ENCODE results near the gene CALML5.

Gene CALML5

DNA sequence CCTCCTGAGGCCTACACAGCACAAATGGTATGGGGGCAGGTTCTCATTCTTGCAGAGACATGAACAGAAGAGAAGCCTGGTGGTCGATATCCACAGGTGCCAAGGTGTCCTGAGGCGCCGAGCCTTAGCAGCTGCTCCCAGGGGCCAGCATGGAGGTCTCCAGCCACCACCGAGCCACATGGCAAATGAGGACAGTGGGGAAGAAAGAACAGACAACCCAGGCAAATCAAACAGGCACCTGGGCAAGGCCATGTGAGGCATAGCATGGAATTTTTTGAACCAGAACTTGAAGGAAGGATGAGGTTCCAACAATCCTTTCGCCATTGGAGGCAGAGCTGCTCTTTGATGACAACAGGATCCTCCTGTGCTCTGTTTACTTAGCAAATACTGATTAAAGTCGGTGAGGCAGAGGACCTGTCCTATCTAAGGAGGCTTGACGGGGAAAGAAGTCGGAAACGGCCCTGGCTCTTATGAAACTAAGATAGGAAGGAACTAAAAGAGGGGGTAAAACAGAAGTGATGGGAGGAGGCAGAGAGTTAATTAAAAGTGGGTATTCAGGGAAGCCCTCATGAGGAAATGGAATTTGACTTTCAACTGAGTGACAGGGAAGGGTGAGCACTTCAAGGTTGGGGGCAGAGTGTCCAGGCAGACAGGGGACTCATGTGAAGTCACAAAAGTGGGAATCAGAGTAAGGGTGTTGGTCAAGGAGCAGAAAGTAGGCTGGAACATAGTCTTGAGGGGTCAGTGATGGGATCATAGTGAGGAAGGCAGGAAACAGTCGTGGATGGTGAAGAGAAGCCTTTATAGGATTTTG lies 16.8 kb upstream of the CALML5 start:
- Histone ChIP-seq H3K27me3 (ENCODE audit: control insufficient read depth, insufficient read depth, low read length, poor library complexity, severe bottlenecking) (no peaks in the 10 kb centered on the region), H3K36me3 (ENCODE audit: control insufficient read depth, insufficient read depth, low read length) (no peaks in the 10 kb centered on the region), H3K27ac (ENCODE audit: insufficient read depth, low read depth, low read length, poor library complexity, severe bottlenecking) (no peak overlapping the region), H3K4me1 (ENCODE audit: control insufficient read depth, insufficient read depth, low read length) (peaks cover 18% of the 10 kb centered on the region), H3K9me3 (ENCODE audit: control insufficient read depth, low read length) (no peaks in the 10 kb centered on the region), H3K4me3 (ENCODE audit: insufficient read depth, low read depth, low read length) (no peak overlapping the region)
- 82 to 86% methylated on average over 10 of the region's 10 CpGs for WGBS, 2 experiments

DNA sequence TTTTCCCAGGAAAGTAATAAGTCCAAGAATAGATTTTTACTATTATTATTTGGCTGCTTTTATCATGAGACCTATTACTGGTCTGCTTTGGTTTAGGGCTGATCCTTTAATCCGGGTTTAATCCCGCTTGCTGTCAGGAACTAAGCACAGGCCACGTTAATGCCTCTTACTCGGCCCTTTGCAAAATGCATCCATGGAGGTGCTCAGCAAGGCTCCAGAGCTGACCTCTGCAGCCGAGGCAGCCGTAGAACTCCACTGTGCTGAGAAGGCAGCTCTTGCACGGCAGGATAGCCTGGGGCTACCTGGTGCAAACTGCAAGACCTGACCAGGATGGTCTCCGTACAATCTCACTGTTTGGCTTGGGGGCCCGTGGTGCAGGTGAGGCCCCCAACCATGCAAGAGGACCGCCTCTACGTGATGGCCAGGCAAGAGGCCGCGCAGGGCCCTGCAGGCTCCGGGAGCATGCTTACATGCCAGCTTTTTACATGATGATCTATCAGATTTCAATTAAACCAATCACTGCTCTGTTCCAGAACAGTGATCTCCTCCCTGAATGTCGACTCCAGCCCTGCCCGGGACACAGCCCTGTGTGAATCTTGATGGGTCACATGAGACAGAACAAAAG lies 15.0 kb upstream of the CALML5 start:
- WGBS, 2 experiments: 59 to 67% methylated on average over 16 of the region's 16 CpGs
- Histone ChIP-seq H3K27me3 (ENCODE audit: control insufficient read depth, insufficient read depth, low read length, poor library complexity, severe bottlenecking) (no peaks in the 10 kb centered on the region), H3K36me3 (ENCODE audit: control insufficient read depth, insufficient read depth, low read length) (no peaks in the 10 kb centered on the region), H3K4me1 (ENCODE audit: control insufficient read depth, insufficient read depth, low read length) (peaks cover 18% of the 10 kb centered on the region), H3K27ac (ENCODE audit: insufficient read depth, low read depth, low read length, poor library complexity, severe bottlenecking) (no peak overlapping the region), H3K9me3 (ENCODE audit: control insufficient read depth, low read length) (no peaks in the 10 kb centered on the region), H3K4me3 (ENCODE audit: insufficient read depth, low read depth, low read length) (no peak overlapping the region)

DNA sequence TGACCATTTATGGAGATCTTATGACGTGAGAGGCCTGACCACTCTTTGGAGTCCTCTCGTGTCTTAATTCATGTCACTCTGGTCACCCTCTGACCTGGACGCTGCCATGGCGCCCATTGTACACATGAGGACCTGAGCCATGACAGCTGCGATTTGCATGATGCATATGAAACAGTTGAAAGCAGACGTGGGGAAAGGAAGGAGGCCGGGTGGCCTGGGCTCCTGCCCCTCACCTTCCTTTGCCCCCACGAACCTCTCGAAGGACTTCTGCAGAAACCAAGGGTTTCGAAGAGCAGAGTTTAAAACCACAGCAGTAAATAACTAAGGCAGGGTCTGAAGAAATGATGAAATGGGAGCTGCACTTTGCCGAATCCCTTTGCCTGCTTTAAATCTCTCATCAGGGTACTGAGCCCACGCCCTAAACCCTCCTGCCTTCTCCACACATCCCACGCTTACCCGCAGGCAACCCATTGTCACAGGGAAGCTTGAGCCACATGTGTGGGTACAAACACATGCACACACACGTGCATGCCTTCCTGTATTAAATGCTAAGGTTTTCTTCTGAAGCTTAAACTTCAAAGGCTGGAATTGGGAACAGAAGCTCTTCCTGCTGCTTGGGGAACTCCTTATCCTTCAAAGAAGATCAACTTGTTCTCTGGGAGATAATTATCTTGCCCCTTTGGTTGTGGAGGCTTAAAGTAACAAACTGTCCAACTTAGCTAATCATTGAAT lies 13.7 kb upstream of the CALML5 start:
- H3K27ac ChIP-seq (ENCODE audit: insufficient read depth, low read depth, low read length, poor library complexity, severe bottlenecking): no peak overlapping the region
- no peaks in the 10 kb centered on the region for H3K36me3 ChIP-seq (ENCODE audit: control insufficient read depth, insufficient read depth, low read length)
- no peaks in the 10 kb centered on the region for H3K9me3 ChIP-seq (ENCODE audit: control insufficient read depth, low read length)
- no peak overlapping the region for H3K4me3 ChIP-seq (ENCODE audit: insufficient read depth, low read depth, low read length)
- peaks cover 18% of the 10 kb centered on the region for H3K4me1 ChIP-seq (ENCODE audit: control insufficient read depth, insufficient read depth, low read length)
- H3K27me3 ChIP-seq (ENCODE audit: control insufficient read depth, insufficient read depth, low read length, poor library complexity, severe bottlenecking): no peaks in the 10 kb centered on the region
- 91% methylated on average over 15 of the region's 15 CpGs for WGBS, 2 experiments

DNA sequence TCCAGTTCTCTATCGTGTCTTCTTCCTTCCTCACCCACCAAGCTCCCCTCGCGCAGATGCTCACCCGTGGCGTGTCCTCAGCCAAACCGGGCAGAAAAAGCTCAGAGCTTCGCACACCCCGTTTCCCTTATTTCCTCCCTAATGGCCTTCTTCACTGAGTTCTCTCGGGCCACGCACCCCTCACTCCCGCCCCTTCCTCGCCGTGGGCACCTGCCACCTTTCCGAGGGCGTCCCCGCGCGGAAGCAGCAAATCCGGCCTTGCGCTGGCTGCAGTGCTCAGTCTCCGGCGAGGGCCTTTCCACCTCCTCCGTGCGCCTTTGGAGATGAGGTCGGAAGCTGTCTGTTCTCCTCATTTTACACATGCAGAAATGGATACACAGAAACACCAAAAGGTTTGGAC lies 13.0 kb upstream of the CALML5 start:
- H3K27me3 ChIP-seq (ENCODE audit: control insufficient read depth, insufficient read depth, low read length, poor library complexity, severe bottlenecking): no peaks in the 10 kb centered on the region
- no peaks in the 10 kb centered on the region for H3K36me3 ChIP-seq (ENCODE audit: control insufficient read depth, insufficient read depth, low read length)
- 94 to 96% methylated on average over 25 of the region's 25 CpGs for WGBS, 2 experiments
- H3K27ac ChIP-seq (ENCODE audit: insufficient read depth, low read depth, low read length, poor library complexity, severe bottlenecking): no peak overlapping the region
- no peaks in the 10 kb centered on the region for H3K9me3 ChIP-seq (ENCODE audit: control insufficient read depth, low read length)
- peaks cover 18% of the 10 kb centered on the region for H3K4me1 ChIP-seq (ENCODE audit: control insufficient read depth, insufficient read depth, low read length)
- H3K4me3 ChIP-seq (ENCODE audit: insufficient read depth, low read depth, low read length): no peak overlapping the region

DNA sequence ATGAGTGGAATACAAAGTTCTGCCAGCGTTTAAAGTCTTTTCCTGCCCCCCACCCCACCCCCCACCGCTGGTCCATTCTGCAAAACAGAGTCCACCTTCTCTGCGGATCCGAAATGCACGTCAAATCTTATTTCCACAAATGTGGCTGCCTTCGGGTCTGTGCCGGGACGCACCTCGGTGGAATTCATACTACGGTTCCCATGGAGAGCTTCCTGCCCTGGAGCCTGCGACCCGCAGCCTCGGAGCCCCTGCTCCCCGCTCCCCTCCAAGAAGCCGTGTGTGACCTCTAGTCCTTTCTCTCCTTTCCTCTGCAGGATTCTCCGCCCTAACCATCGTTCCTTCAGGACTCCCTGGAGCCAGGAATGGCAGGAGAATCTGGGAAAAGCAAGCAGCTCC lies 12.5 kb upstream of the CALML5 start:
- 90 to 91% methylated on average over 17 of the region's 17 CpGs for WGBS, 2 experiments
- no peaks in the 10 kb centered on the region for H3K9me3 ChIP-seq (ENCODE audit: control insufficient read depth, low read length)
- H3K27me3 ChIP-seq (ENCODE audit: control insufficient read depth, insufficient read depth, low read length, poor library complexity, severe bottlenecking): no peaks in the 10 kb centered on the region
- H3K27ac ChIP-seq (ENCODE audit: insufficient read depth, low read depth, low read length, poor library complexity, severe bottlenecking): no peak overlapping the region
- peaks cover 18% of the 10 kb centered on the region for H3K4me1 ChIP-seq (ENCODE audit: control insufficient read depth, insufficient read depth, low read length)
- no peak overlapping the region for H3K4me3 ChIP-seq (ENCODE audit: insufficient read depth, low read depth, low read length)
- H3K36me3 ChIP-seq (ENCODE audit: control insufficient read depth, insufficient read depth, low read length): no peaks in the 10 kb centered on the region

DNA sequence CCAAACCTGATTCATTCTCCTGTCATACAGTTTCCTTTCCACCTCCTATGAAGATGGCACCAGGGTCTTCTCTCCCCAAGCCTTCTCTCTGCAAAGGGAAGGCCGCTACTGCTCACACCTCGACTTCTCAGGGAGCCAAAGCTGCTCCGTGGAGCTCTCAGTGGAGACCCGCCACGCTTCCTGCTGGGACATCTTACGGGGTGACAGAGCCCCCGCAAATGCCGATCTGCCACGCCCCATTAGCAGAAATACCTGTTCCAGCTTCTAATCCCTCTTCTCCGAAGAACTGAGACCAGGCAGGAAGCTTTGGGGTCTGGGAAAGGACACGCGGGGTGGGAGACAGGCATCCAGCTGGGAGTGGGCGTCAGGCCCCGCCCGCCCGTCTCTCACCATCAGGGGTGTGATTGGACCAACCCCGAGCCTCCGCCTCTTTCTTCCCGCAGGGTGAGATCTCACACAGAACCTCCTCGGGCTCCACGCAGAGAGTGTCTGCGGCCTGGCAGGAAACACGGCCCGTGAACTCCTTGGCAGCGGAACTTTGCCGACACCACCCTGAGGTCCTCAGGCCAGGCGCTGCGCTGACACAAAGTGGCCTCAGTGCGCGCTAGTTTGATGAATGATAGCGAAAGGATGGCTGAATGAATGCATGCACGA lies 12.0 kb upstream of the CALML5 start:
- H3K4me3 ChIP-seq (ENCODE audit: insufficient read depth, low read depth, low read length): no peak overlapping the region
- no peaks in the 10 kb centered on the region for H3K36me3 ChIP-seq (ENCODE audit: control insufficient read depth, insufficient read depth, low read length)
- no peaks in the 10 kb centered on the region for H3K27me3 ChIP-seq (ENCODE audit: control insufficient read depth, insufficient read depth, low read length, poor library complexity, severe bottlenecking)
- H3K27ac ChIP-seq (ENCODE audit: insufficient read depth, low read depth, low read length, poor library complexity, severe bottlenecking): no peak overlapping the region
- 91 to 92% methylated on average over 32 of the region's 32 CpGs for WGBS, 2 experiments
- H3K4me1 ChIP-seq (ENCODE audit: control insufficient read depth, insufficient read depth, low read length): peaks cover 18% of the 10 kb centered on the region
- H3K9me3 ChIP-seq (ENCODE audit: control insufficient read depth, low read length): no peaks in the 10 kb centered on the region

DNA sequence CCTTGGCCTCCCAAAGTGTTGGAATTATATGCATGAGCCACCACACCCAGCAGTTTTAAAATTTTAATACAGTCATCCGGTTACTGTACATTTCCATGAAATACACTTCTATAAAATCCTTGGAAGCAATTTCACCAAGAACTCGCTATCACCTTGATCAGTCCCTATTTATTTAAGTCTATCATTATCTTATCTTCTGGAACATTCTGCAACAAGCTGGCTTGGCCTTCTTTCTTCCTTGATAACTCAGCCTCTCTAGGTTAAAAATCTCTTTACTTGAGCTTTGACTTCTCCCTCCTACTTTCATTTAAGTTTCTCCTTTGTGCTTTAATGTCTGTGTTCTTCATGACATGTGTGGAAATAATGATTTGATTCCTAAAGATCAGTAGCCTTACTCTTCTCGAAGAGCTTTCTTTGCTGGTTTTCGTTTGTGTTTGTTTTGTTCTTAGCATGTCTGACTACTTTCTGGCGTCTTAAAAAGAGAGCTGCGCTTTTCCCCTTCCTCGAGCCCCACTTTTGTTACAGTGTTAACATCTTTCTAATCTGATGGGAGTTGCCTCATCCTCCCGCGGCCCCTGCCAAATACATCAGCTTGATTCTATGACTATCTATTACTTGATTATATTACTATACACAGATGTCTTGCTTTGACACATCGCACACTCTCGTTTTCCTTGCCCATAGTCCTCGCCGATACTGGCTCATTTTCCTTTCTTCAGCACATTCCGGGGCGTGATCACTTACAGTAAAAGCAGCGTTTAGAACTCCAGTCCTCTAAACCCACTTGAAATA lies 11.1 kb upstream of the CALML5 start:
- no peak overlapping the region for H3K27ac ChIP-seq (ENCODE audit: insufficient read depth, low read depth, low read length, poor library complexity, severe bottlenecking)
- H3K4me1 ChIP-seq (ENCODE audit: control insufficient read depth, insufficient read depth, low read length): peaks cover 18% of the 10 kb centered on the region
- H3K4me3 ChIP-seq (ENCODE audit: insufficient read depth, low read depth, low read length): no peak overlapping the region
- 94% methylated on average over 16 of the region's 16 CpGs for WGBS, 2 experiments
- no peaks in the 10 kb centered on the region for H3K27me3 ChIP-seq (ENCODE audit: control insufficient read depth, insufficient read depth, low read length, poor library complexity, severe bottlenecking)
- no peaks in the 10 kb centered on the region for H3K36me3 ChIP-seq (ENCODE audit: control insufficient read depth, insufficient read depth, low read length)
- H3K9me3 ChIP-seq (ENCODE audit: control insufficient read depth, low read length): no peaks in the 10 kb centered on the region

DNA sequence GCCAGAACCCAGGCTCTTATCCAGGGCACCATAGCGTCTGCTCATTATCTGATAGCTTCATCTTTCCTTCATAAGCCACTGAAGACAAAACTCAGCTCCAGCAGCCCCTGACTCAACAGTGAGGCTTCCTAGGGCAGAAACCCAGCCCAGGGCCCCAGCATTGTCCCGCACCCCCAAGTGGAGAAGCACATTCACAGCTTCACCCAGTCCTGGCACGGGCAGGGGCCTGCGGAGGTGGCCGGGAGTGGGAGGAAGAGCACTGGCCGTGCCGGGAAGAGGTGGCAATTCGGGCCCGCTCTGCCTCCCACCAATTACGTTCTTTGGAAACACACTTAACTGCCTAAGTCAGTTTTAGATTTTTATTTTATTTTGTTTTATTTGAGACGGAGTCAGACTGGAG lies 10.3 kb upstream of the CALML5 start:
- peaks cover 16% of the 10 kb centered on the region for H3K4me1 ChIP-seq (ENCODE audit: control insufficient read depth, insufficient read depth, low read length)
- H3K27me3 ChIP-seq (ENCODE audit: control insufficient read depth, insufficient read depth, low read length, poor library complexity, severe bottlenecking): no peaks in the 10 kb centered on the region
- H3K9me3 ChIP-seq (ENCODE audit: control insufficient read depth, low read length): no peaks in the 10 kb centered on the region
- 92 to 96% methylated on average over 11 of the region's 11 CpGs for whole genome bisulfite sequencing, 2 experiments
- H3K36me3 ChIP-seq (ENCODE audit: control insufficient read depth, insufficient read depth, low read length): no peaks in the 10 kb centered on the region
- H3K4me3 ChIP-seq (ENCODE audit: insufficient read depth, low read depth, low read length): no peak overlapping the region
- no peak overlapping the region for H3K27ac ChIP-seq (ENCODE audit: insufficient read depth, low read depth, low read length, poor library complexity, severe bottlenecking)

DNA sequence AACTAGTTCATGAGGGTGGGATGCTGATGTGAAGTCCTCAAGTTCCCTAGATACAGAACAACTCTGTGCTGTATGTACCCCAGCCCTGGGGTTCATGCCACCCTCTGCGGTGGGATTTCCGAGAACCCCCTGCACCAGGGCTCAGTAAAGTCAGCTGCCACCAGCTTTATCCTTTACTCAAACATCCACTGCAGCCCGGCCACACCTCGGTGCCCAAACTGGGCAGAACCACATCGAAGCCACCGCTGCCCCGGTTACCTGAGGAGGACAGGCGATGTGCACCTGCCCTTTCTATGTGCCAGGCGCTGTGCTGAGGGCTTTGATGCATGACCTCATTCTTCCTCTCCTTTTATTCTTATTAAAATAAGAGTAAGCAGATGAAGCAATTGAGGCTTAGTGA lies 9.9 kb upstream of the CALML5 start:
- H3K4me1 ChIP-seq (ENCODE audit: control insufficient read depth, insufficient read depth, low read length): peaks cover 12% of the 10 kb centered on the region
- H3K36me3 ChIP-seq (ENCODE audit: control insufficient read depth, insufficient read depth, low read length): no peaks in the 10 kb centered on the region
- no peak overlapping the region for H3K4me3 ChIP-seq (ENCODE audit: insufficient read depth, low read depth, low read length)
- H3K27me3 ChIP-seq (ENCODE audit: control insufficient read depth, insufficient read depth, low read length, poor library complexity, severe bottlenecking): no peaks in the 10 kb centered on the region
- no peak overlapping the region for H3K27ac ChIP-seq (ENCODE audit: insufficient read depth, low read depth, low read length, poor library complexity, severe bottlenecking)
- no peaks in the 10 kb centered on the region for H3K9me3 ChIP-seq (ENCODE audit: control insufficient read depth, low read length)
- WGBS, 2 experiments: 93 to 94% methylated on average over 8 to 9 of the region's 9 CpGs

Data from ectodermal cell (in vitro differentiated cells).